Astrocyte of the cerebellum (primary cell): ENCODE data around the gene A2ML1.

ENCODE experiments used
- DNase-seq: peaks from one replicate; pipeline ENCODE4 v3.0.0-alpha.2; 2011; ENCODE audit warnings: low read depth
- H3K4me3 ChIP-seq: 2 replicates; pipeline ENCODE4 v1.5.1; 2011; ENCODE audit warnings: mild to moderate bottlenecking, low read depth, low read length, moderate library complexity
- CTCF ChIP-seq: IDR thresholded peaks from 2 replicates; pipeline ENCODE4 v1.5.1; 2012; ENCODE audit warnings: low read length, low read depth, moderate library complexity, mild to moderate bottlenecking; ENCODE audit errors: missing control alignments
- in situ Hi-C: cut with HindIII; loops from 2 replicates; pipeline ENCODE4 v1.10.0; 2017; ENCODE audit warnings: low sequenced_read_pairs

Gene A2ML1

GRCh38 chr12:8906266-8907180 is 84.1 kb downstream of the A2ML1 start:
- in situ Hi-C loops, result no loop called here
- no peak for TF ChIP-seq CTCF
- no peak for DNase-seq
- no peak overlapping the region for H3K4me3 ChIP-seq

GRCh38 chr12:8907513-8907912 is 85.1 kb downstream of the A2ML1 start:
- in situ Hi-C loops, result no loop called here
- DNase-seq, result no peak
- no peak overlapping the region for H3K4me3 ChIP-seq
- TF ChIP-seq CTCF, result no peak

- no peak overlapping the region for H3K4me3 ChIP-seq
- in situ Hi-C loops, result no loop called here
- TF ChIP-seq CTCF, result no peak
- no peak for DNase-seq
These were observed 87.3 kb downstream of the A2ML1 start for GRCh38 chr12:8909752-8910151.

GRCh38 chr12:8911606-8912268 is 89.3 kb downstream of the A2ML1 start:
- no peak overlapping the region for H3K4me3 ChIP-seq
- in situ Hi-C loops, result no loop called here
- no peak for DNase-seq
- no peak for TF ChIP-seq CTCF

- TF ChIP-seq CTCF, result peak; percentile 7
- in situ Hi-C loops, result no loop called here
- DNase-seq, result no peak
- H3K4me3 ChIP-seq, result peak overlapping the region; percentile 77
These were observed 90.5 kb downstream of the A2ML1 start for GRCh38 chr12:8912914-8913313.

GRCh38 chr12:8913702-8914032 is 91.2 kb downstream of the A2ML1 start:
- peak overlapping the region; percentile 77 for H3K4me3 ChIP-seq
- DNase-seq, result no peak
- no peak for TF ChIP-seq CTCF
- in situ Hi-C loops, result no loop called here
